Endodermal cell (in vitro differentiated cells): Measurements from ENCODE around the gene HDAC4. TPM values are rescaled to one million over a fixed set of nuclear protein-coding genes. Genes with fewer than 3 reads are reported as not detected.

Experiments used
- DNase-seq: peaks from one replicate; pipeline ENCODE4 v3.0.0-alpha.2; 2017
- H3K27ac ChIP-seq: 2 replicates; pipeline ENCODE4 v1.5.1; 2013; ENCODE audit warnings: mild to moderate bottlenecking, low read depth, low read length, moderate library complexity
- H3K27me3 ChIP-seq: 2 replicates; pipeline ENCODE4 v1.6.1; 2013; ENCODE audit warnings: mild to moderate bottlenecking, low read length, moderate library complexity; ENCODE audit not compliant: insufficient read depth, control insufficient read depth, poor library complexity, severe bottlenecking
- H3K36me3 ChIP-seq: 2 replicates; pipeline ENCODE4 v1.7.0; 2013; ENCODE audit warnings: mild to moderate bottlenecking, low read length, moderate library complexity; ENCODE audit not compliant: control insufficient read depth, insufficient read depth
- H3K4me1 ChIP-seq: one replicate; pipeline ENCODE4 v1.7.0; 2013; ENCODE audit warnings: low read length; ENCODE audit not compliant: control insufficient read depth, insufficient read depth
- H3K4me3 ChIP-seq: 2 replicates; pipeline ENCODE4 v1.5.1; 2013; ENCODE audit warnings: mild to moderate bottlenecking, low read length, moderate library complexity
- H3K9ac ChIP-seq: 2 replicates; pipeline ENCODE4 v1.6.1; 2013; ENCODE audit warnings: mild to moderate bottlenecking, low read length, moderate library complexity; ENCODE audit not compliant: poor library complexity, severe bottlenecking; ENCODE audit errors: extremely low read depth
- H3K9me3 ChIP-seq: 2 replicates; pipeline ENCODE4 v1.6.1; 2013; ENCODE audit warnings: mild to moderate bottlenecking, low read length, moderate library complexity; ENCODE audit not compliant: control insufficient read depth
- H3K27ac Mint-ChIP-seq: 2 replicates; pipeline ENCODE4 v1.8.0; 2020; ENCODE audit warnings: mixed read lengths
- H3K27me3 Mint-ChIP-seq: 2 replicates; pipeline ENCODE4 v1.8.0; 2021; ENCODE audit warnings: mild to moderate bottlenecking, mixed read lengths; ENCODE audit not compliant: insufficient read depth
- H3K36me3 Mint-ChIP-seq: 2 replicates; pipeline ENCODE4 v1.8.0; 2020; ENCODE audit warnings: low read depth, mixed read lengths
- H3K4me1 Mint-ChIP-seq: 2 replicates; pipeline ENCODE4 v1.8.0; 2020; ENCODE audit warnings: mixed read lengths
- H3K4me3 Mint-ChIP-seq: 2 replicates; pipeline ENCODE4 v1.8.0; 2020; ENCODE audit warnings: mild to moderate bottlenecking, moderate library complexity, mixed read lengths
- H3K9me3 Mint-ChIP-seq: 2 replicates; pipeline ENCODE4 v1.8.0; 2020; ENCODE audit warnings: mild to moderate bottlenecking, mixed read lengths
- WGBS, 2 experiments: methylation state at CpG; one replicate each; pipeline versions ENCODE4 v1.1.5 to v1.1.7; 2013; ENCODE audit warnings: missing lambda C conversion rate in 2 of 2, mixed read lengths in 1 of 2; ENCODE audit not compliant: insufficient coverage in 1 of 2, insufficient read length in 1 of 2; 5-methylcytosine and 5-hydroxymethylcytosine counted together
- total RNA-seq, 2 donors: library from RNA; stranded (reverse); fragmentation: NEBNext Ultra II Directional in 1 of 2; extraction: Animal tissue kit (Norgen Biotek cat#: 25700) in 1 of 2; gene quantifications; 2 replicates in 1 of 2; 3 replicates in 1 of 2; pipeline ENCODE4 v1.2.1, GENCODE V29; 2021
- TF ChIP-seq, protein P1 (sequence below): fragments of 200-600 bp; sonication (generic); conservative IDR thresholded peaks from 2 replicates; pipeline ENCODE4 v1.5.0; 2021; ENCODE audit warnings: antibody characterized with exemption, mild to moderate bottlenecking

The HDAC4 gene
- total RNA-seq, 2 donors from 2014 or later = 45.7 to 51.2 TPM

DNA sequence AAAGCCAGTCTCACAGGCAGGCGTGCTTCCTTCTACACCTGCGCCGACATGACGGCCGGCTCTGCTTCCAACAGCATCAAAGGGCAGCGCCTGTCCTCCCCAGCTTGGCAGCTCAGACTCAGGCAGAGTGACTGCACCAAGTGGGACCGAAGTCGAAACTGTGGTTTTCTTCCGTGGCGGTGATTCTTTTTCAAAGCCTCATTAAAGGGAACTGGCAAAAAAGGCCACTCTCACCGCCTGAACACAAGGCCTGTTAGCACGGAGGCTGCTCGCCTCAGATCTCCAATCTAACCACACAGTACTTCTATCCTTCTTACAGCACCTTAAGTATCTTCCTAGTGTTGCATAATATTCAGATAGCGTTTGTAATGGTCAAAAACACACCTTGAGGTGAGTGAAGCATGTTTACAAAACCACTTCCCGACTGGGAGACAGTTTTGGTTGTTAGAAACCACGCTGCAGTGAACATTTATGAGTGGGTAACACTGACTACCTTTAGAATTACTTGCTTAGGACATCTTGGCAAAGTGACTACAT lies 236.4 kb downstream of the HDAC4 start:
- TF ChIP-seq, protein P1, sequence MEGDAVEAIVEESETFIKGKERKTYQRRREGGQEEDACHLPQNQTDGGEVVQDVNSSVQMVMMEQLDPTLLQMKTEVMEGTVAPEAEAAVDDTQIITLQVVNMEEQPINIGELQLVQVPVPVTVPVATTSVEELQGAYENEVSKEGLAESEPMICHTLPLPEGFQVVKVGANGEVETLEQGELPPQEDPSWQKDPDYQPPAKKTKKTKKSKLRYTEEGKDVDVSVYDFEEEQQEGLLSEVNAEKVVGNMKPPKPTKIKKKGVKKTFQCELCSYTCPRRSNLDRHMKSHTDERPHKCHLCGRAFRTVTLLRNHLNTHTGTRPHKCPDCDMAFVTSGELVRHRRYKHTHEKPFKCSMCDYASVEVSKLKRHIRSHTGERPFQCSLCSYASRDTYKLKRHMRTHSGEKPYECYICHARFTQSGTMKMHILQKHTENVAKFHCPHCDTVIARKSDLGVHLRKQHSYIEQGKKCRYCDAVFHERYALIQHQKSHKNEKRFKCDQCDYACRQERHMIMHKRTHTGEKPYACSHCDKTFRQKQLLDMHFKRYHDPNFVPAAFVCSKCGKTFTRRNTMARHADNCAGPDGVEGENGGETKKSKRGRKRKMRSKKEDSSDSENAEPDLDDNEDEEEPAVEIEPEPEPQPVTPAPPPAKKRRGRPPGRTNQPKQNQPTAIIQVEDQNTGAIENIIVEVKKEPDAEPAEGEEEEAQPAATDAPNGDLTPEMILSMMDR = no peak

DNA sequence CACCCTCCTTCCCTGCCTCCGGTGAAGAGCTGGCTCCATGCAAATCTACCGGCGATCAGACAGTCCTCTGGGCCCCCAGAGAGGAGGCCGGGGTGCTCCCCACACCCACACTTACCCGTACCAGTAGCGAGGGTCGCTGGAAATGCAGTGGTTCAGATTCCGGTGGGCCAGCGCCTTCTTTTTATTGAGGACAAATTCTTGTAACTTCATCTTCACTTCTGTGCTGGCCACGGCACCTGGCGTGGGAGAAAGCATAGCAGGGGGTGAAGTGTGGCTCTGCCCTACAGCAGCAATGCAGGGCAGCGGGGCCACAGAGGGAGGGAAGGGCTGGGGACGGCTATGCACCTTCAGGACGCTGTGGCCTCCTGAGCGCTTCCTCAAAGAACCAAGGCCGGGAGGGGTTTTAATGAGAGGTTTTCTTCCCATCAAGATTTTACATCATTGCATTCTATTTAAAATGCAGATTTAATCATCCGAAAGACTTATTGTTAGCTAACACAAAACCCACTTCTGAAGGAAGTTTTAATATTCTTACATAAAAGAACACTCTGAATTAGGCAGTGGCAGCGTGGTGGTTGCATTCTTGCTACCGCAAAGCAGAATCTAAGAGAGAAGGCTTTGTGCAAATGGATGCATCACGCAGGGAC lies 237.0 kb downstream of the HDAC4 start:
- Mint-ChIP-seq H3K36me3 (peaks cover 36% of the 10 kb centered on the region), H3K27me3 (no peaks in the 10 kb centered on the region), H3K9me3 (no peaks in the 10 kb centered on the region), H3K4me1 (no peaks in the 10 kb centered on the region), H3K4me3 (no peak overlapping the region), H3K27ac (no peak overlapping the region)
- H3K4me1 ChIP-seq = no peaks in the 10 kb centered on the region
- no peaks in the 10 kb centered on the region for H3K27me3 ChIP-seq
- TF ChIP-seq, protein P1 = no peak
- DNase-seq = peak; percentile 20
- H3K27ac ChIP-seq = no peak overlapping the region
- H3K4me3 ChIP-seq = no peak overlapping the region
- no peak overlapping the region for H3K9ac ChIP-seq
- no peaks in the 10 kb centered on the region for H3K36me3 ChIP-seq
- 86 to 91% methylated on average over 11 to 20 of the region's 20 CpGs for WGBS, 2 experiments
- H3K9me3 ChIP-seq = no peaks in the 10 kb centered on the region

More for the DNA sequence above, 236.4 kb downstream of the HDAC4 start:
- DNase-seq = peak; percentile 13
- Histone ChIP-seq H3K9me3 (no peaks in the 10 kb centered on the region), H3K9ac (no peak overlapping the region), H3K36me3 (no peaks in the 10 kb centered on the region), H3K4me3 (no peak overlapping the region), H3K4me1 (no peaks in the 10 kb centered on the region), H3K27me3 (no peaks in the 10 kb centered on the region), H3K27ac (peak overlapping the region; percentile 32)
- no peaks in the 10 kb centered on the region for H3K27me3 Mint-ChIP-seq
- no peak overlapping the region for H3K27ac Mint-ChIP-seq
- H3K4me3 Mint-ChIP-seq = no peak overlapping the region
- H3K36me3 Mint-ChIP-seq = peaks cover 40% of the 10 kb centered on the region
- H3K9me3 Mint-ChIP-seq = no peaks in the 10 kb centered on the region
- 93 to 95% methylated on average over 16 of the region's 16 CpGs for WGBS, 2 experiments
- H3K4me1 Mint-ChIP-seq = no peaks in the 10 kb centered on the region

- peak overlapping the region; percentile 58 for H3K27ac Mint-ChIP-seq
- H3K9ac ChIP-seq = no peak overlapping the region
- no peaks in the 10 kb centered on the region for H3K27me3 Mint-ChIP-seq
- peak overlapping the region; percentile 38 for H3K27ac ChIP-seq
- no peaks in the 10 kb centered on the region for H3K9me3 ChIP-seq
- no peaks in the 10 kb centered on the region for H3K9me3 Mint-ChIP-seq
- H3K4me3 Mint-ChIP-seq = no peak overlapping the region
- H3K36me3 Mint-ChIP-seq = peaks cover 36% of the 10 kb centered on the region
- H3K4me1 ChIP-seq = no peaks in the 10 kb centered on the region
- no peaks in the 10 kb centered on the region for H3K4me1 Mint-ChIP-seq
- no peak overlapping the region for H3K4me3 ChIP-seq
- WGBS, 2 experiments = 94 to 95% methylated on average over 15 to 28 of the region's 28 CpGs
- H3K27me3 ChIP-seq = no peaks in the 10 kb centered on the region
- peak; percentile 32 for DNase-seq
- TF ChIP-seq, protein P1 = no peak
- H3K36me3 ChIP-seq = no peaks in the 10 kb centered on the region
These were observed 237.7 kb downstream of the HDAC4 start for GRCh38 chr2:239162976-239163687.
